ENCODE data around the gene CYB561.

CYB561 gene

DNA sequence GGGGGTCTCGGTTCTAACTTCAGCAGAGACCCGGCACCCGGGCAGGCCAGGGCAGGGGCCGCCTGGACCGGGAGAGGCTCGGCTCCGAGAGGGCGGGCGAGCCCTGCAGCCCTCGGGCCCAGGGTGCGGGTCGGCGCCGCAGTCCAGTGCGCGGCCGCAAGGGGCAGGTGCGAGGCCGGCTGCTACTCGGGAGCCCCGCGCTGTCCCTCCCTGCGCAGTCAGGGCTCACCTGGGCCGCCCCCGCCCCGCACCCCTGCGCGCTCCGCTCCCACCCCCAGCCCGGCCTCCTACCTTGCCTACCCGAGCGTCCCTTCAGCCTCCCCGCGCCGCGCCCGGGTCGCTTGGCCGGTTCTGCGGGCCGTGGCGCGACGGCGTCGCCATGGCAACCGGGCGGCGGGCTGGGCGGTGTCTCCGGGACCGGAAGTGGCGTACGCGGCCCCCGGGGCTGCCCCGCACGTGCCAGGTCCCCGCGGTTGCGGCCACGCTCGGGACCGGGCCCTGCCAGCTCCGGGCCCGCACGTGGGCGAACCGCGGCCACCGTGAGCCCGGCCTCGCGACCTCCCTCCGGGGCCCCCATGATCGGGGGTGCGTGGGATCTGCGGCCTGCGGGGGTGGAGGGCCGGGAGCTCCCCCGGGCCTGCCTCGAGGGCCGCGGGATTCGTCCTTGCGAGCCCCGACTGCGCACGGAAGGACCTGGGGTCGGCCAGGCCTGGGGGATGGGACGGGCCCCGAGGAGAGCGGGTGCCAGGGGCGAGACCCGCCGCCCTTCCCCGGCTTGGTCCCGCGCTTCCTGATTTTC lies at the start of gene CYB561:
CYB561 (minus strand) TSS at position 353 of the 799 bp plus-strand sequence. CDS start 8,759 bp downstream, outside the sequence.
- H3K4me3 Mint-ChIP-seq, result peak within 1 kb of the TSS; percentile 76
- peak; percentile 82 for DNase-seq
- H3K27me3 Mint-ChIP-seq (ENCODE audit: low read depth, poor library complexity), result peaks cover 29% of the 10 kb centered on the region
- H3K9me3 Mint-ChIP-seq, result no peaks in the 10 kb centered on the region
- H3K4me1 Mint-ChIP-seq, result peaks cover 46% of the 10 kb centered on the region
- TF ChIP-seq, protein P1, sequence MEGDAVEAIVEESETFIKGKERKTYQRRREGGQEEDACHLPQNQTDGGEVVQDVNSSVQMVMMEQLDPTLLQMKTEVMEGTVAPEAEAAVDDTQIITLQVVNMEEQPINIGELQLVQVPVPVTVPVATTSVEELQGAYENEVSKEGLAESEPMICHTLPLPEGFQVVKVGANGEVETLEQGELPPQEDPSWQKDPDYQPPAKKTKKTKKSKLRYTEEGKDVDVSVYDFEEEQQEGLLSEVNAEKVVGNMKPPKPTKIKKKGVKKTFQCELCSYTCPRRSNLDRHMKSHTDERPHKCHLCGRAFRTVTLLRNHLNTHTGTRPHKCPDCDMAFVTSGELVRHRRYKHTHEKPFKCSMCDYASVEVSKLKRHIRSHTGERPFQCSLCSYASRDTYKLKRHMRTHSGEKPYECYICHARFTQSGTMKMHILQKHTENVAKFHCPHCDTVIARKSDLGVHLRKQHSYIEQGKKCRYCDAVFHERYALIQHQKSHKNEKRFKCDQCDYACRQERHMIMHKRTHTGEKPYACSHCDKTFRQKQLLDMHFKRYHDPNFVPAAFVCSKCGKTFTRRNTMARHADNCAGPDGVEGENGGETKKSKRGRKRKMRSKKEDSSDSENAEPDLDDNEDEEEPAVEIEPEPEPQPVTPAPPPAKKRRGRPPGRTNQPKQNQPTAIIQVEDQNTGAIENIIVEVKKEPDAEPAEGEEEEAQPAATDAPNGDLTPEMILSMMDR (IDR thresholded peaks at IDR 0.05), result peak; percentile 50
- H3K36me3 Mint-ChIP-seq (ENCODE audit: low read depth), result no peaks in the 10 kb centered on the region
- H3K27ac Mint-ChIP-seq, result no peak within 1 kb of the TSS

GRCh38 chr17:63495491-63495890 lies 49.4 kb upstream of the CYB561 start:
- Mint-ChIP-seq H3K9me3 (no peaks in the 10 kb centered on the region), H3K4me1 (peaks cover 7% of the 10 kb centered on the region), H3K27me3 (ENCODE audit: low read depth, poor library complexity) (peaks cover 22% of the 10 kb centered on the region), H3K27ac (no peak overlapping the region), H3K36me3 (ENCODE audit: low read depth) (no peaks in the 10 kb centered on the region), H3K4me3 (no peak overlapping the region)
- DNase-seq, result no peak
- TF ChIP-seq, protein P1 (IDR thresholded peaks at IDR 0.05), result no peak

- Mint-ChIP-seq H3K4me1 (peaks cover 7% of the 10 kb centered on the region), H3K27ac (no peak overlapping the region), H3K27me3 (ENCODE audit: low read depth, poor library complexity) (peaks cover 17% of the 10 kb centered on the region), H3K4me3 (no peak overlapping the region), H3K9me3 (no peaks in the 10 kb centered on the region), H3K36me3 (ENCODE audit: low read depth) (no peaks in the 10 kb centered on the region)
- DNase-seq, result no peak
- TF ChIP-seq, protein P1 (IDR thresholded peaks at IDR 0.05), result no peak
These were observed 48.3 kb upstream of the CYB561 start for GRCh38 chr17:63494300-63494928.

DNA sequence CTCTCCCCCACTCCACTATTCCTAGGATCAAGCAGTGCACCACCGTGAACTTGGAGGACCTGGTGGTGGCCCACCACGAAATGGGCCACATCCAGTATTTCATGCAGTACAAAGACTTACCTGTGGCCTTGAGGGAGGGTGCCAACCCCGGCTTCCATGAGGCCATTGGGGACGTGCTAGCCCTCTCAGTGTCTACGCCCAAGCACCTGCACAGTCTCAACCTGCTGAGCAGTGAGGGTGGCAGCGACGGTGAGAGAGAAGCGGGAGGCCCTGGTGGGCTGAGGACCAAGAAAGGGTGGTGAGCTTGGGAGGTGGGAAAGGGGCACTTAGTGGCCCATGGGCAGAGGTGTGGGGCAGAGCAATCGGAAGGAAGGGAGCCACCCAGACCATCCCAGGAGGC lies 47.3 kb upstream of the CYB561 start:
- Mint-ChIP-seq H3K4me1 (peaks cover 1% of the 10 kb centered on the region), H3K4me3 (no peak overlapping the region), H3K9me3 (no peaks in the 10 kb centered on the region), H3K36me3 (ENCODE audit: low read depth) (no peaks in the 10 kb centered on the region), H3K27me3 (ENCODE audit: low read depth, poor library complexity) (peaks cover 13% of the 10 kb centered on the region), H3K27ac (no peak overlapping the region)
- DNase-seq, result no peak
- TF ChIP-seq, protein P1 (IDR thresholded peaks at IDR 0.05), result no peak

- Mint-ChIP-seq H3K27ac (no peak overlapping the region), H3K36me3 (ENCODE audit: low read depth) (no peaks in the 10 kb centered on the region), H3K27me3 (ENCODE audit: low read depth, poor library complexity) (peaks cover 12% of the 10 kb centered on the region), H3K4me3 (no peak overlapping the region), H3K4me1 (no peaks in the 10 kb centered on the region), H3K9me3 (no peaks in the 10 kb centered on the region)
- TF ChIP-seq, protein P1 (IDR thresholded peaks at IDR 0.05), result no peak
- no peak for DNase-seq
These were observed 46.8 kb upstream of the CYB561 start for GRCh38 chr17:63492940-63493339.
